GM18870 (cell line): ENCODE data around the gene CAPN11.
"Not testable (repeated sequence)": the region's sequence is repeated elsewhere in the genome, so short reads cannot be mapped to it uniquely, and the experiment has no call there.

ENCODE experiments used
- ATAC-seq: cut with Tn5 transposase; IDR thresholded peaks from one replicate; pipeline ENCODE4 v1.9.1; 2021; ENCODE audit warnings: moderate library complexity; ENCODE audit not compliant: unreplicated experiment

CAPN11 gene

DNA sequence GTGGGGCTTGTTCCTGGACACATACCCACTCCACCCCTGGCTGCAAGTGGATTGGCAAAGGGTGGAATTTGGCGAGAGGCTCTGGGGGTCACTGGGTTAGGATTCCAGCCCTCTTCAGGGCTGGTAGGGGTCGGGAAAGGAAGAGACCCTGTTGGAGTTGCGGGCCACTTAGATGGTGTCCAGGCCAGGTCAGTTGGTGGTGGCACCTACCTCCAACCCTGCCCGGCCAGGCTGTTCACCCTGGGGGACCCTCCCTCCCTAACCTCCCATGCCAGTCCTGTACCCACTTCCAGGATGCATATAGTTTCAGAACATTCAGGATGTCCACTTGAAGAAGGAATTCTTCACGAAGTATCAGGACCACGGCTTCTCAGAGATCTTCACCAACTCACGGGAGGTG, 21.0 kb downstream of the CAPN11 start:
- no peak for ATAC-seq

GRCh38 chr6:44180406-44180805, 21.8 kb downstream of the CAPN11 start:
- ATAC-seq: no peak

GRCh38 chr6:44180886-44181285, 22.3 kb downstream of the CAPN11 start:
- no peak for ATAC-seq

- not testable (repeated sequence) for ATAC-seq
These were observed 23.2 kb downstream of the CAPN11 start for GRCh38 chr6:44181784-44182183.

GRCh38 chr6:44182911-44183390, 24.3 kb downstream of the CAPN11 start:
- no peak for ATAC-seq

- no peak for ATAC-seq
These were observed 25.2 kb downstream of the CAPN11 start for GRCh38 chr6:44183783-44184182.

DNA sequence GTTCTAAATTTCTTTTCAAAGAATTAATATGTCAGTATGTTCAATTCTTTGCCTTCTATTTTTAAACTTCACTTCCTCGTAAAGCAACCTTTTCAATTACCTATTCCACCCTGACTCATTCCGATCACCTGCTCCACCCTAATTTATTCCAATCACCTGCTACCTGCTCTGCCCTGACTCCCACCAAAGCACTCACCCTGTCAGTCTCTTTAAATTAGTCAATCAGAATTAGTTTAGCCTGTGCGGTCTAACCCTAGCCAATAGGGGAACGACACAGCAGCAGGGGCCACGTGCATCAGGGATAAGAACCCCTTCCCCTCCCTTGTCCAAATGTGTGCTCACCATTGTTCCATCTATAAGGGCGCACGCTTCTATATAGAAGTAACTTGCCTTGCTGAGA, 26.7 kb downstream of the CAPN11 start:
- not testable (repeated sequence) for ATAC-seq

GRCh38 chr6:44185953-44186634, 27.5 kb downstream of the CAPN11 start:
- ATAC-seq: no peak

- no peak for ATAC-seq
These were observed 28.0 kb downstream of the CAPN11 start for GRCh38 chr6:44186635-44187025.

DNA sequence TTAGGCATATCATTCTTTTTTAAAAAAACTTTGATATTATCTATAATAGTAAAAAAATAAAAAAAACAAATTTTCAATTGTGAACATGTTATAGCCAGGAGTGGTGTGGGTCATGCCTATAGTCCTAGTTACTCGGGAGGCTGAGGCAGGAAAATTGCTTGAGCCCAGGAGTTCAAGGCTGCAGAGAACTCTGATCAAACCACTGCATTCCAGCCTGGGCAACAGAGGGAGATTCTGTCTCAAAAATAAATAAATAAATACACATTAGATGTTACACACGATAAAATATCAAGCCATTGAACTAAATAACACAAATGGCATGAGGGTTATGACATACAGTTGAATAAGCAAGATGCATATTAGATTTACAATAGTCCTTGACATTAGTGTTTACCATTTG, 30.2 kb downstream of the CAPN11 start:
- no peak for ATAC-seq

DNA sequence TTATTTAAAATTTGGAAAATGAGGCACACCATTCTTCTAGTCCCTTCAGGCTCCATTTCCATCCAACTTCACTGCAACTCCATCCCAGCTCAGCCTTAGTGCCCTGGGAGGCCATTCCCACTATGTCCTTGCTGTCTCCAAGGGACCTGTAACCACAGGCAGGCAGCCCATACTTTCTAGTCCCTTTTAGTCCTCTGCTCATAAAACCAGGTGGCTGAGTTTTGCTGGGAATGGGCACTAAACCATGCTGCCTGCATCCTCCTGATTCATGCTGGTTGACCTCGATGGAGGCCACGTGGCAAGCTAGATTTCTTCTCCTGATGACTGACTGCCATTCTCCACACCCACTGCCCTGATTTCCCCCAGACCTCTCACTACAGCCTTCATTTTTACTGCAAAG, 30.6 kb downstream of the CAPN11 start:
- ATAC-seq: no peak

- ATAC-seq: no peak
These were observed 32.1 kb downstream of the CAPN11 start for GRCh38 chr6:44190715-44191114.

- no peak for ATAC-seq
These were observed 33.9 kb downstream of the CAPN11 start for GRCh38 chr6:44192428-44193041.

GRCh38 chr6:44193307-44193910, 34.8 kb downstream of the CAPN11 start:
- no peak for ATAC-seq

DNA sequence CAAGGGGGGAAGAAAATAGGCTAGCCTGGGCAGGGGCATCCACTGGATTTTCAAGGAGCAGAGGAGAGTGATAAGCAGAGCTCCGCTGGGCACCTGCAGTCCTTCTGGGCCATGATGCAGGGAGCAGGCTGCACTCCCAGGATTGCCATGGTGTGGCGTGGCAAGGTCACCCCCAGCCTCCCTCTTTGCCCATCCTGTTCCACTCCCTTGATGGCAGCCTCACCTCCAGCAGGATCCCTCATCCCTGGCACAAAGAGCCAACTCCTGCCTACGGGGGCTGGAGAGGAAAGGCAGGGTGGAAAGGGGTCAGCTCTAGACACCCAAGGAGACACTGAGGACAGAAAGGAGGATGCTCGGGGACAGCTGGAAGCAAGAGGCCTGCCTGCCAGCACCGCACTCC, 35.7 kb downstream of the CAPN11 start:
- ATAC-seq: no peak

GRCh38 chr6:44196351-44196750, 37.7 kb downstream of the CAPN11 start:
- not testable (repeated sequence) for ATAC-seq

DNA sequence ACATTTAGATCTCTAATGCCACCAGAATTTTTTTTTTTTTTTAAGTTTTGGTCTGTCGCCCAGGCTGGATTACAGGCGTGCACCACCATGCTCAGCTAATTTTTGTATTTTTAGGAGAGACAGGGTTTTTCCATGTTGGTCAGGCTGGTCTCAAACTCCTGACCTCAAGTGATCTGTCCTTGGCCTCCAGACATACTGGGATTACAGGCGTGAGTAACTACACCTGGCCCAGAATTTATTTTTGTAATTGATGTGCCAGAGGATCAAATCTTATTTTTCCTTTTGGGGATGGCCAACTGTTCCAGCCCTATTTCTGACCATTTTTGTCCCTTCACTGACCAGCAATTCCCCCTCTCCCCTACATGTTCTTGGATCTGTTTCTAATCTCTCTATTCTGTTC, 40.1 kb downstream of the CAPN11 start:
- no peak for ATAC-seq

- no peak for ATAC-seq
These were observed 41.3 kb downstream of the CAPN11 start for GRCh38 chr6:44199883-44200282.

DNA sequence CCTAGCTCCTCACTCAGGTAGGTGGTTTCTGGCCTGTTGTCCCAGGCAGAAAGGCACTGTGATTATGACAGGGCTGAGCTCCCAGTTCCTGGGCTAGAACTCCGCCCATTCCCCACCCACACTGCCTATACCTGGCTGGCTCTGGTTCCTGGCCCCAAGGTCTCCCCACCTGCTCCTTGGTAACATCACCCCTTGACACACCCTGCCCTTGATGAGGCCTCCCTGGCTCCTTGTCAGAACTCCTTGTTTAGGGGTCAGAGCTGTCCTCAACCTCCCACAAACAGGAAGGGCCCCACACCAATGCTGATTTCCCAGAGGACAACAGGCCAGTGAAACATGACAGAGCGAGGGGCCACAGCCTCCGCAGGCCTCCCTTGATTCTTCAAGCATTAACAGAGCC, 42.6 kb downstream of the CAPN11 start:
- ATAC-seq: no peak

GRCh38 chr6:44201638-44202303, 43.2 kb downstream of the CAPN11 start:
- no peak for ATAC-seq

DNA sequence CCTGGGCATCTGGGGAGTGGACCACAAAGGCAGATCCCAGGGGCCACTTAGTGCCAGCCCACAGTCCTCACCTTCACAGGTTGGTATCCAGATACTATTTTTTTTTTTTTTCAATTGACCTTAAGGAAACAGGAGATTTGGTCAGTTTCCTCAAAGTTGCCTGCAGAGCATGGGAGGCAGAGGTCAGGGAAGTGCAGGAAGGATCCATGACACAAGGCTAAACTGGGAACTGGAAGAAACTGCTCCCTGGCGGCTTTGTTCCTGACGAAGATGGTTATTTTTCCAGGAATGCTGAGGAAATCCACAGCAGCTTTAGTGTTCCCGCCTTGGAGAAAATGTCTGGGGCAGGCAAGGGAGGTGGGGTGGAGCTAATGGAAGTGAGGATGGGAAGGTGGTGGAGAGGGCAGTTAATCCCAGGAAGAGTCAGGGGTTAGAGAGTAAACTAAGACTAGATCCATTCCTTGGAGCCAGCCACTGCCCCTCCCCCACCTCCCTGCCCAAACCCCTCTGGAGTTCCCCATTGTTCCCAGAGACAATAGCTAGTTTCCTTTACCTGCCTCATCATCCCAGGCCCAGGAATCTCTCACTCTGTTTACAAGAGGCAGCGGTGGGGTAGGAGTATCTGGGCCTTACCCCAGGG, 43.8 kb downstream of the CAPN11 start:
- ATAC-seq: no peak
